SH-SY5Y (cell line): Measurements from ENCODE around the gene WDR81.

Source experiments
- GATA2 ChIP-seq: IDR thresholded peaks from 2 replicates; pipeline ENCODE4 v1.6.1; 2011; ENCODE audit warnings: mild to moderate bottlenecking, low read depth, low read length
- GATA3 ChIP-seq: IDR thresholded peaks from 2 replicates; pipeline ENCODE4 v1.6.1; 2011; ENCODE audit warnings: low read depth, mild to moderate bottlenecking, low read length, moderate library complexity

GRCh38 chr17:1709403-1709951, 15.0 kb upstream of the WDR81 start:
- TF ChIP-seq GATA3 (no peak), GATA2 (no peak)
